Hepatocyte (in vitro differentiated cells): Measurements from ENCODE around the gene GSS. TPM values are rescaled to one million over a fixed set of nuclear protein-coding genes. Genes with fewer than 3 reads are reported as not detected.

ENCODE experiments used
- DNase-seq: peaks from one replicate; pipeline ENCODE4 v3.0.0-alpha.2; 2016; ENCODE audit warnings: low spot score
- H2AFZ ChIP-seq: fragments of 200-600 bp; sonication (generic); 2 replicates; pipeline ENCODE4 v1.6.0; 2016; ENCODE audit warnings: antibody characterized with exemption, mild to moderate bottlenecking
- H3K27ac ChIP-seq: fragments of 200-600 bp; sonication (generic); 2 replicates; pipeline ENCODE4 v1.5.1; 2016; ENCODE audit warnings: mild to moderate bottlenecking
- H3K27me3 ChIP-seq: fragments of 200-600 bp; sonication (generic); 2 replicates; pipeline ENCODE4 v1.6.1; 2016
- H3K36me3 ChIP-seq: fragments of 200-600 bp; sonication (generic); replicated peaks from 2 replicates; pipeline ENCODE4 v1.5.1; 2016; ENCODE audit warnings: low read depth; ENCODE audit not compliant: insufficient read depth
- H3K4me1 ChIP-seq: fragments of 200-600 bp; sonication (generic); 2 replicates; pipeline ENCODE4 v1.5.1; 2016; ENCODE audit warnings: mild to moderate bottlenecking, moderate library complexity; ENCODE audit not compliant: insufficient read depth
- H3K4me2 ChIP-seq: fragments of 200-600 bp; sonication (generic); 2 replicates; pipeline ENCODE4 v1.6.0; 2016
- H3K4me3 ChIP-seq: fragments of 200-600 bp; sonication (generic); 2 replicates; pipeline ENCODE4 v1.5.1; 2016; ENCODE audit warnings: mild to moderate bottlenecking
- H3K79me2 ChIP-seq: fragments of 200-600 bp; sonication (generic); 2 replicates; pipeline ENCODE4 v1.6.0; 2017; ENCODE audit warnings: mild to moderate bottlenecking
- H3K9me2 ChIP-seq: fragments of 200-600 bp; sonication (generic); replicated peaks from 2 replicates; pipeline ENCODE4 v1.6.0; 2017; ENCODE audit warnings: mild to moderate bottlenecking; ENCODE audit not compliant: insufficient read depth
- H3K9me3 ChIP-seq: fragments of 200-600 bp; sonication (generic); 2 replicates; pipeline ENCODE4 v1.5.1; 2016; ENCODE audit warnings: low read depth, mild to moderate bottlenecking
- H4K20me1 ChIP-seq: fragments of 200-600 bp; sonication (generic); 2 replicates; pipeline ENCODE4 v1.6.0; 2016; ENCODE audit warnings: mild to moderate bottlenecking; ENCODE audit not compliant: insufficient read depth, poor library complexity, severe bottlenecking
- EZH2 ChIP-seq: fragments of 200-600 bp; sonication (generic); IDR thresholded peaks from 2 replicates; pipeline ENCODE4 v1.6.1; 2016; ENCODE audit warnings: antibody characterized with exemption, mild to moderate bottlenecking, borderline replicate concordance
- EZH2phosphoT487 ChIP-seq: fragments of 200-600 bp; sonication (generic); IDR thresholded peaks from one replicate; pipeline ENCODE4 v1.6.1; 2018; ENCODE audit warnings: antibody characterized with exemption, mild to moderate bottlenecking, low read depth, moderate library complexity; ENCODE audit not compliant: unreplicated experiment, severe bottlenecking
- WGBS: methylation state at CpG from one replicate; pipeline ENCODE4 v1.1.6; 2016; ENCODE audit warnings: low lambda C conversion rate; ENCODE audit errors: missing lambda C conversion rate; 5-methylcytosine and 5-hydroxymethylcytosine counted together
- polyA plus RNA-seq: library from polyadenylated mRNA; unstranded; fragments of >200 nt; fragmentation: Nextera tagmentation; extraction: Ambion mirVana; gene quantifications from 2 replicates; pipeline ENCODE4 v1.2.1, GENCODE V29; 2016
- total RNA-seq: library from RNA; depleted of rRNA; stranded (reverse); fragments of >200 nt; gene quantifications from 2 replicates; pipeline ENCODE4 v1.2.3, GENCODE V29; 2014
- TF ChIP-seq, protein P1 (sequence below): fragments of 200-600 bp; sonication (generic); IDR thresholded peaks from 2 replicates; pipeline ENCODE4 v1.5.1; 2016; ENCODE audit warnings: antibody characterized with exemption, mild to moderate bottlenecking; ENCODE audit not compliant: poor library complexity

The GSS gene
- total and polyA plus RNA-seq, 2 experiments from 2014 or later: 45.2 to 46.2 TPM

DNA sequence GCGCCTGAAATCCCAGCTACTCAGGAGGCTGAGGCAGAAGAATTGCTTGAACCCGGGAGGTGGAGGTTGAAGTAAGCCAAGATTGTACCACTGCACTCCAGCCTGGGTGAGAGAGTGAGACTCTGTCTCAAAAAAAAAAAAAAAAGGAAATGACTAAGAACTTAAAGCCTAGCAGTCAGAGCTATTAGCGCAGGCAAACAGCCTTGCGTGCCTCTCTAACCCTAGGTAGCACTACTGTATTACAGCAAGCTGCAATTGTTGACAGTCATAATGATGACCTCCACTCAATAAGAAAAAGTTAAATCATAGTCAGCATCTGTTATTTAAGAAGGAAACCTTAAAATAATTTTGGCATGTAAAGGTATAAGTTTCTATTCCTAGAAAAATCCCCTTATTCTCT is 14.4 kb downstream of the GSS start:
- Histone ChIP-seq H3K4me2 (no peak overlapping the region), H2AFZ (no peak overlapping the region), H3K36me3 (no peaks in the 10 kb centered on the region), H3K9me2 (no peaks in the 10 kb centered on the region), H3K4me1 (no peaks in the 10 kb centered on the region), H3K27ac (no peak overlapping the region), H4K20me1 (no peaks in the 10 kb centered on the region), H3K9me3 (no peaks in the 10 kb centered on the region), H3K27me3 (no peaks in the 10 kb centered on the region), H3K79me2 (no peaks in the 10 kb centered on the region), H3K4me3 (no peak overlapping the region)
- 97% methylated on average over 4 of the region's 4 CpGs for WGBS
- TF ChIP-seq EZH2 (no peak), EZH2phosphoT487 (no peak)
- TF ChIP-seq, protein P1, sequence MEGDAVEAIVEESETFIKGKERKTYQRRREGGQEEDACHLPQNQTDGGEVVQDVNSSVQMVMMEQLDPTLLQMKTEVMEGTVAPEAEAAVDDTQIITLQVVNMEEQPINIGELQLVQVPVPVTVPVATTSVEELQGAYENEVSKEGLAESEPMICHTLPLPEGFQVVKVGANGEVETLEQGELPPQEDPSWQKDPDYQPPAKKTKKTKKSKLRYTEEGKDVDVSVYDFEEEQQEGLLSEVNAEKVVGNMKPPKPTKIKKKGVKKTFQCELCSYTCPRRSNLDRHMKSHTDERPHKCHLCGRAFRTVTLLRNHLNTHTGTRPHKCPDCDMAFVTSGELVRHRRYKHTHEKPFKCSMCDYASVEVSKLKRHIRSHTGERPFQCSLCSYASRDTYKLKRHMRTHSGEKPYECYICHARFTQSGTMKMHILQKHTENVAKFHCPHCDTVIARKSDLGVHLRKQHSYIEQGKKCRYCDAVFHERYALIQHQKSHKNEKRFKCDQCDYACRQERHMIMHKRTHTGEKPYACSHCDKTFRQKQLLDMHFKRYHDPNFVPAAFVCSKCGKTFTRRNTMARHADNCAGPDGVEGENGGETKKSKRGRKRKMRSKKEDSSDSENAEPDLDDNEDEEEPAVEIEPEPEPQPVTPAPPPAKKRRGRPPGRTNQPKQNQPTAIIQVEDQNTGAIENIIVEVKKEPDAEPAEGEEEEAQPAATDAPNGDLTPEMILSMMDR: no peak
- DNase-seq: no peak

DNA sequence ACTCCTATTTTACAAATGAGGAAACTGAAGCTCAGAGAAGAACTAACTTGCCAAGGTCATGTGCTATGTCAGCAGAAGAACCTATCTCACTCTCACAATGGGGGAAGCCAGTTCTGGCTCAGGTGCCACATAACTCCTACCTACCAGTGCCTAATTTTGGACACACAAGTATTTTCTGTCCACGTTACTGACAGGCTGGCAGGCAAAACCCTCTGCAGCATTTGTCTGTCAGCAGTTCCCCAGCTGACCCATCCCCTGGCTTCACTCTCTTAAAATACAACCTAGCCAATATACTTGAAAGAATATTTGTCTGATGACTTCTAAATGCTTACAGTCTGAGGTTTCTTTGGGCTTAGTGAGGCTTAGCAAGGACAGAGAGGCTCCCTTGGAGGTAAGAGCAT is 15.5 kb downstream of the GSS start:
- DNase-seq: no peak
- Histone ChIP-seq H3K36me3 (no peaks in the 10 kb centered on the region), H3K4me2 (no peak overlapping the region), H3K9me2 (no peaks in the 10 kb centered on the region), H3K9me3 (no peaks in the 10 kb centered on the region), H3K27me3 (no peaks in the 10 kb centered on the region), H3K4me1 (no peaks in the 10 kb centered on the region), H4K20me1 (no peaks in the 10 kb centered on the region), H3K27ac (no peak overlapping the region), H3K79me2 (no peaks in the 10 kb centered on the region), H3K4me3 (no peak overlapping the region), H2AFZ (no peak overlapping the region)
- TF ChIP-seq, protein P1: no peak
- TF ChIP-seq EZH2phosphoT487 (no peak), EZH2 (no peak)
- 76% methylated on average over 1 of the region's 1 CpG for WGBS

DNA sequence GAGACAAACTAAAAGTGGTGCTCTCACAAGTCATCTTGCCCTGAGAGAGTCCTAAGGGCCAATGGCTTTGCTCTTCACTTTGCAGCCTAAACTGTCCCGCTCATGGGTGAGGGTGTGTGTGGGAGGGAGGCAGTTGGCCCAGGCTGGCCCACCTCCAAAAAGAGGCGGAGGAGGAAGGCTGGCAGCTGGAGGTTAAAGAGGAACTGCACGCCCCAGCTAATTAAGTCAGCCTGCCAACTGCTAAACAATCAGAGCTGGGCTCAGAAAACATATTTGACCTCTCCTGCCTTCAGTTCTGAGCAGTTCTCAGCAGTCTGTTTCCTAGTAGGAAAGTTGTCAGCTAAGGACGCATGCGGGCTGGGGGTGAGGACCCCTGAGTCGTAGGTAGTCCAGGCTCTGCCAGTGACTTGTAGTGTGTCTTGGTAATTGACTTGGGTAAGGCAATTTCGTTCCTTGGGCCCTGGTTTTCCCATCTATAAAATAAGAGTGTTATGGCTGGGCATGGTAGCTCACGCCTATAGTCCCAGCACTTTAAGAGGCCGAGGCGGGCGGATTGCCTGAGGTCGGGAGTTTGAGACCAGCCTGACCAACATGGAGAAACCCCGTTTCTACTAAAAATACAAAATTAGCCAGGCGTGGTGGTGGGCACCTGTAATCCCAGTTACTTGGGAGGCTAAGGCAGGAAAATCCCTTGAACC is 17.0 kb downstream of the GSS start:
- Histone ChIP-seq H3K36me3 (no peaks in the 10 kb centered on the region), H2AFZ (no peak overlapping the region), H3K9me3 (no peaks in the 10 kb centered on the region), H3K4me3 (no peak overlapping the region), H4K20me1 (no peaks in the 10 kb centered on the region), H3K4me2 (no peak overlapping the region), H3K4me1 (no peaks in the 10 kb centered on the region), H3K27ac (no peak overlapping the region), H3K79me2 (no peaks in the 10 kb centered on the region), H3K9me2 (no peaks in the 10 kb centered on the region), H3K27me3 (no peaks in the 10 kb centered on the region)
- TF ChIP-seq EZH2 (no peak), EZH2phosphoT487 (no peak)
- TF ChIP-seq, protein P1: no peak
- WGBS: 97% methylated on average over 14 of the region's 14 CpGs
- DNase-seq: no peak
